HEK293 (cell line): ENCODE results near the gene TP53BP2.

Source experiments
- CTCF ChIA-PET: fragments of 350-600 bp; formaldehyde crosslinking; extraction: SDS; loops from one replicate; lab custom pipeline; 2021; ENCODE audit warnings: antibody characterized with exemption; lab: Yijun Ruan, JAX
- POLR2A ChIA-PET: fragments of 300-600 bp; formaldehyde crosslinking; extraction: SDS; loops from one replicate; lab custom pipeline; 2020; ENCODE audit warnings: antibody characterized with exemption, inconsistent platforms; lab: Yijun Ruan, JAX
- H3K27ac ChIP-seq: fragments of 200-500 bp; sonication (Bioruptor generic); 2 replicates; pipeline ENCODE4 v1.5.1; 2014; ENCODE audit warnings: low read depth, low read length, control low read depth, inconsistent platforms; ENCODE audit errors: extremely low read depth
- H3K36me3 ChIP-seq, 2 experiments: fragments of 200-500 bp in 1 of 2; sonication (Bioruptor generic) in 1 of 2; 1 replicate in 1 of 2; 2 replicates in 1 of 2; pipeline ENCODE4 v1.5.1; 2014 to 2017; ENCODE audit warnings: inconsistent platforms in 2 of 2, low read length in 2 of 2; ENCODE audit not compliant: control insufficient read depth in 2 of 2, insufficient read depth in 1 of 2
- H3K4me1 ChIP-seq: fragments of 200-500 bp; sonication (Bioruptor generic); 2 replicates; pipeline ENCODE4 v1.5.1; 2014; ENCODE audit warnings: mild to moderate bottlenecking, low read length, inconsistent platforms; ENCODE audit not compliant: control insufficient read depth, insufficient read depth
- H3K4me3 ChIP-seq: 2 replicates; pipeline ENCODE4 v1.5.1; 2011; ENCODE audit warnings: low read depth, mild to moderate bottlenecking, control low read depth, low read length, moderate library complexity
- H3K9me3 ChIP-seq: fragments of 200-500 bp; sonication (Bioruptor generic); 2 replicates; pipeline ENCODE4 v1.5.1; 2014; ENCODE audit warnings: low read depth, low read length, inconsistent platforms; ENCODE audit not compliant: control insufficient read depth, insufficient read depth
- ATF2 ChIP-seq: fragments of 450-650 bp; formaldehyde crosslinking; IDR thresholded peaks from 2 replicates; pipeline ENCODE4 v1.5.1; 2016; ENCODE audit warnings: missing biosample characterization, missing genetic modification characterization, low read depth
- HOXA7 ChIP-seq: sonication (generic); formaldehyde crosslinking; IDR thresholded peaks from 2 replicates; pipeline ENCODE4 v1.8.1; 2022; ENCODE audit warnings: missing genetic modification reagents, borderline replicate concordance
- PRDM10 ChIP-seq: fragments of 450-650 bp; formaldehyde crosslinking; IDR thresholded peaks from 2 replicates; pipeline ENCODE4 v1.5.1; 2016; ENCODE audit warnings: missing biosample characterization, missing genetic modification characterization
- PRDM2 ChIP-seq: fragments of 450-650 bp; formaldehyde crosslinking; IDR thresholded peaks from 2 replicates; pipeline ENCODE4 v1.5.1; 2016; ENCODE audit warnings: missing biosample characterization, missing genetic modification characterization, borderline replicate concordance
- SCRT1 ChIP-seq: fragments of 450-650 bp; formaldehyde crosslinking; IDR thresholded peaks from 2 replicates; pipeline ENCODE4 v1.5.1; 2016; ENCODE audit warnings: missing biosample characterization, missing genetic modification characterization, borderline replicate concordance
- SP2 ChIP-seq: fragments of 450-650 bp; formaldehyde crosslinking; IDR thresholded peaks from 2 replicates; pipeline ENCODE4 v1.5.1; 2016; ENCODE audit warnings: missing biosample characterization, missing genetic modification characterization
- ZNF768 ChIP-seq: fragments of 450-650 bp; formaldehyde crosslinking; IDR thresholded peaks from 2 replicates; pipeline ENCODE4 v1.5.1; 2018; ENCODE audit warnings: missing biosample characterization, mild to moderate bottlenecking, missing genetic modification characterization
- ZNF792 ChIP-seq: fragments of 450-650 bp; formaldehyde crosslinking; IDR thresholded peaks from 2 replicates; pipeline ENCODE4 v1.5.1; 2016; ENCODE audit warnings: missing biosample characterization, missing genetic modification characterization
- TF ChIP-seq, protein P1 (sequence below): fragments of 450-650 bp; formaldehyde crosslinking; IDR thresholded peaks from 2 replicates; pipeline ENCODE4 v1.5.1; 2016; ENCODE audit warnings: missing biosample characterization, missing genetic modification characterization
- TF ChIP-seq, protein P2 (sequence below): fragments of 450-650 bp; formaldehyde crosslinking; IDR thresholded peaks from 2 replicates; pipeline ENCODE4 v1.5.1; 2016; ENCODE audit warnings: missing biosample characterization, missing genetic modification characterization

Gene TP53BP2

GRCh38 chr1:223745731-223746130, 100.0 kb downstream of the TP53BP2 start:
- Histone ChIP-seq H3K36me3 (peaks cover 35 to 65% of the 10 kb centered on the region in 2 experiments), H3K4me3 (no peak overlapping the region), H3K9me3 (no peaks in the 10 kb centered on the region), H3K4me1 (no peaks in the 10 kb centered on the region; the same call in 1 of the 2 replicates), H3K27ac (no peak overlapping the region)
- TF ChIP-seq, protein P1, sequence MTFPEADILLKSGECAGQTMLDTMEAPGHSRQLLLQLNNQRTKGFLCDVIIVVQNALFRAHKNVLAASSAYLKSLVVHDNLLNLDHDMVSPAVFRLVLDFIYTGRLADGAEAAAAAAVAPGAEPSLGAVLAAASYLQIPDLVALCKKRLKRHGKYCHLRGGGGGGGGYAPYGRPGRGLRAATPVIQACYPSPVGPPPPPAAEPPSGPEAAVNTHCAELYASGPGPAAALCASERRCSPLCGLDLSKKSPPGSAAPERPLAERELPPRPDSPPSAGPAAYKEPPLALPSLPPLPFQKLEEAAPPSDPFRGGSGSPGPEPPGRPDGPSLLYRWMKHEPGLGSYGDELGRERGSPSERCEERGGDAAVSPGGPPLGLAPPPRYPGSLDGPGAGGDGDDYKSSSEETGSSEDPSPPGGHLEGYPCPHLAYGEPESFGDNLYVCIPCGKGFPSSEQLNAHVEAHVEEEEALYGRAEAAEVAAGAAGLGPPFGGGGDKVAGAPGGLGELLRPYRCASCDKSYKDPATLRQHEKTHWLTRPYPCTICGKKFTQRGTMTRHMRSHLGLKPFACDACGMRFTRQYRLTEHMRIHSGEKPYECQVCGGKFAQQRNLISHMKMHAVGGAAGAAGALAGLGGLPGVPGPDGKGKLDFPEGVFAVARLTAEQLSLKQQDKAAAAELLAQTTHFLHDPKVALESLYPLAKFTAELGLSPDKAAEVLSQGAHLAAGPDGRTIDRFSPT (tag by site-specific recombination) = no peak
- no peak for TF ChIP-seq SP2 (tag by site-specific recombination)
- TF ChIP-seq, protein P2, sequence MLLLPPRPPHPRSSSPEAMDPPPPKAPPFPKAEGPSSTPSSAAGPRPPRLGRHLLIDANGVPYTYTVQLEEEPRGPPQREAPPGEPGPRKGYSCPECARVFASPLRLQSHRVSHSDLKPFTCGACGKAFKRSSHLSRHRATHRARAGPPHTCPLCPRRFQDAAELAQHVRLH (tag by site-specific recombination) = no peak
- TF ChIP-seq ZNF768 (tag by site-specific recombination) = no peak
- no peak for TF ChIP-seq SCRT1 (tag by site-specific recombination)
- peak; percentile 74; the same call in 1 of the 2 replicates for TF ChIP-seq ATF2
- TF ChIP-seq HOXA7 = no peak
- TF ChIP-seq PRDM10 (tag by site-specific recombination) = peak; percentile 71
- TF ChIP-seq PRDM2 = no peak
- no peak for TF ChIP-seq ZNF792 (tag by site-specific recombination)
- POLR2A ChIA-PET = no interaction called here
- CTCF ChIA-PET = interaction anchor here (0.7 to 1.2 kb wide), 2 partner anchors 47 to 302 kb away, joined by 3 to 4 read pairs; no protein-coding TSS in a partner anchor
